Colonic mucosa (tissue), 4 donors: ENCODE results near the gene GGT5. TPM values are rescaled to one million over a fixed set of nuclear protein-coding genes. Genes with fewer than 3 reads are reported as not detected.

Source experiments
- DNase-seq: peaks from one replicate; pipeline ENCODE4 v3.0.0-alpha.2; 2020
- H3K27ac ChIP-seq: fragments of 200-600 bp; one replicate; pipeline ENCODE4 v1.8.0; 2021
- H3K27me3 ChIP-seq: fragments of 200-600 bp; one replicate; pipeline ENCODE4 v1.8.0; 2021
- H3K36me3 ChIP-seq: fragments of 200-600 bp; one replicate; pipeline ENCODE4 v1.8.0; 2021
- H3K4me1 ChIP-seq: fragments of 200-600 bp; one replicate; pipeline ENCODE4 v1.8.0; 2021; ENCODE audit warnings: mild to moderate bottlenecking
- H3K4me3 ChIP-seq: fragments of 200-600 bp; one replicate; pipeline ENCODE4 v1.8.0; 2021
- H3K9ac ChIP-seq, 2 donors: one replicate each; pipeline ENCODE4 v1.7.0; 2013; ENCODE audit warnings: control low read depth in 2 of 2, low read depth in 2 of 2, low read length in 2 of 2
- H3K9me3 ChIP-seq: fragments of 200-600 bp; one replicate; pipeline ENCODE4 v1.8.0; 2021
- CTCF ChIP-seq: fragments of 200-600 bp; IDR thresholded peaks from one replicate; pipeline ENCODE4 v1.8.0; 2022; ENCODE audit warnings: antibody characterized with exemption, mild to moderate bottlenecking
- intact Hi-C: fragments of 100-400 bp; cut with DNase I; formaldehyde crosslinking; loops from one replicate; pipeline ENCODE4 v1.14.1; 2022
- total RNA-seq, 2 donors: library from RNA; stranded (reverse); fragmentation: NEBNext Ultra II Directional in 1 of 2; extraction: Animal tissue kit (Norgen Biotek cat#: 25700) in 1 of 2; gene quantifications; one replicate each; pipeline ENCODE4 v1.2.1, GENCODE V29; 2021
- donor health status: healthy.
- donor health status: DM: no; HTN: no; CAD: no.
- donor health status: DM: no; HTN: no; CAD: no.

GGT5 gene
- total RNA-seq, 2 donors from 2014 or later = 2.6 to 3.7 TPM

GRCh38 chr22:24181996-24182899 is 62.6 kb downstream of the GGT5 start:
- no peak for DNase-seq
- peaks cover 11% of the 10 kb centered on the region for H3K4me1 ChIP-seq

GRCh38 chr22:24181088-24181995 is 63.5 kb downstream of the GGT5 start, which contains the start of gene SUSD2:
Gene SUSD2, plus strand, starts transcription at chr22:24181487. Its CDS starts 33 bp downstream, at chr22:24181520.
- intact Hi-C loops = no loop called here
- no peaks in the 10 kb centered on the region for H3K27me3 ChIP-seq
- no peaks in the 10 kb centered on the region for H3K9me3 ChIP-seq
- no peak within 1 kb of the TSS for H3K27ac ChIP-seq
- H3K36me3 ChIP-seq = no peaks in the 10 kb centered on the region
- H3K9ac ChIP-seq = no peak within 1 kb of the TSS
- no peak within 1 kb of the TSS for H3K4me3 ChIP-seq
- TF ChIP-seq CTCF = no peak
- H3K4me1 ChIP-seq = peaks cover 11% of the 10 kb centered on the region
- peak; percentile 48 for DNase-seq

More at GRCh38 chr22:24181996-24182899, 62.6 kb downstream of the GGT5 start:
- H3K4me3 ChIP-seq = no peak overlapping the region
- no peaks in the 10 kb centered on the region for H3K36me3 ChIP-seq
- H3K27me3 ChIP-seq = no peaks in the 10 kb centered on the region
- TF ChIP-seq CTCF = no peak
- no peak overlapping the region for H3K9ac ChIP-seq
- H3K9me3 ChIP-seq = no peaks in the 10 kb centered on the region
- intact Hi-C loops = no loop called here
- no peak overlapping the region for H3K27ac ChIP-seq

GRCh38 chr22:24180316-24181087 is 64.4 kb downstream of the GGT5 start:
- TF ChIP-seq CTCF = no peak
- H3K4me3 ChIP-seq = no peak overlapping the region
- no peak for DNase-seq
- H3K27me3 ChIP-seq = no peaks in the 10 kb centered on the region
- no peak overlapping the region for H3K27ac ChIP-seq
- peaks cover 11% of the 10 kb centered on the region for H3K4me1 ChIP-seq
- no peaks in the 10 kb centered on the region for H3K36me3 ChIP-seq
- intact Hi-C loops = no loop called here
- no peaks in the 10 kb centered on the region for H3K9me3 ChIP-seq
- no peak overlapping the region for H3K9ac ChIP-seq

GRCh38 chr22:24179478-24180210 is 65.2 kb downstream of the GGT5 start:
- H3K9me3 ChIP-seq = no peaks in the 10 kb centered on the region
- H3K9ac ChIP-seq = no peak overlapping the region
- DNase-seq = no peak
- H3K4me1 ChIP-seq = peaks cover 11% of the 10 kb centered on the region
- no peak overlapping the region for H3K4me3 ChIP-seq
- H3K36me3 ChIP-seq = no peaks in the 10 kb centered on the region
- intact Hi-C loops = loop anchor here (10.0 kb wide), 1 partner anchor 75 kb away; no protein-coding TSS in a partner anchor
- H3K27ac ChIP-seq = no peak overlapping the region
- no peaks in the 10 kb centered on the region for H3K27me3 ChIP-seq
- no peak for TF ChIP-seq CTCF
